Activated gamma-delta T cell treated with Interleukin-2 at 50 U/mL for 16 hours (primary cell): Measurements from ENCODE around the gene FBXO22.
"Not testable (repeated sequence)": the region's sequence is repeated elsewhere in the genome, so short reads cannot be mapped to it uniquely, and the experiment has no call there.

Source experiments
- DNase-seq: peaks from one replicate; pipeline ENCODE4 v3.0.0-alpha.2; 2020

FBXO22 gene

DNA sequence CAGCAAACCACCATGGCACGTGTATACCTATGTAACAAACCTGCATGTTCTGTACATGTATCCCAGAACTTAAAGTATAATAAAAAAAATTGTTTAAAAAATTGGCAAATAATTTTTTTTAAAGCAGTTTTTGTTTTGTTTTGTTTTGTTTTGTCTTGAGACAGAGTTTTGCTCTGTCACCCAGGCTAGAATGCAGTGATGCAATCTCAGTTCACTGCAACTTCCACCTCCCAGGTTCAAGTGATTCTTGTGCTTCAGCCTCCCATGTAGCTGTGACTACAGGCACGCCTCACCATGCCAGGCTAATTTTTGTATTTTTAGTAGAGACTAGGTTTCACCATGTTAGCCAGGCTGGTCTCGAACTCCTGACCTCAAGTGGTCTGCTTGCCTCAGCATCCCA, 81.0 kb downstream of the FBXO22 start:
- not testable (repeated sequence) for DNase-seq

- DNase-seq, result no peak
These were observed 82.3 kb downstream of the FBXO22 start for GRCh38 chr15:75985971-75986370.

GRCh38 chr15:75989045-75989444, 85.4 kb downstream of the FBXO22 start:
- no peak for DNase-seq

DNA sequence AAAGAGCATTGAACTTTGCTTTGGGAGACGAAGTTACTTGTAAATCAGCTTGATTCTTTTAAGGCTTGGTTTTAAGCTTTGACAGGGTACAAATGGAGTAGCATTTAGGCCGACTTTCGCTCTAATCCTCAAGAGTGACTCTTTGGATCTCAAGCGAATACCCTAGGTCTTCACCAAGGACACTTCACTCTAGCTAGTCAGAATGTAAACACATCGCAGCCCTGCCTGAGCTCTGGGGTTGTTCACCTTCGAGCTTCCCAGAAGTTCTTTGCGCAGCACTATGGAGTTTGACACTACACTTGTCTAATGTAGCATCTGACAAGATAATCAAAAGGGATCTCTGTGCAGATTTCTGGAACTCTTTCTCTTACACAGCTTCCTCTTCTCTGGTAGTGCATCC, 86.2 kb downstream of the FBXO22 start:
- DNase-seq, result no peak
